Breast epithelium (tissue), 4 donors: Measurements from ENCODE around the gene CLIP4. TPM values are rescaled to one million over a fixed set of nuclear protein-coding genes. Genes with fewer than 3 reads are reported as not detected.

Source experiments
- DNase-seq, 2 donors: peaks; one replicate each; pipeline ENCODE4 v3.0.0-alpha.2; 2019; ENCODE audit warnings: low spot score in 2 of 2
- H3K27ac ChIP-seq, 2 donors: fragments of 200-600 bp; sonication (generic) in 1 of 2; one replicate each; pipeline ENCODE4 v1.5.1; 2016 to 2019; ENCODE audit warnings: mild to moderate bottlenecking in 1 of 2
- H3K27me3 ChIP-seq, 2 donors: fragments of 200-600 bp; sonication (generic) in 1 of 2; one replicate each; pipeline versions ENCODE4 v1.5.1 to v1.6.0; 2017 to 2019; ENCODE audit warnings: control low read depth in 1 of 2, mild to moderate bottlenecking in 1 of 2
- H3K36me3 ChIP-seq: fragments of 200-600 bp; one replicate; pipeline ENCODE4 v1.5.1; 2019
- H3K4me1 ChIP-seq, 2 donors: fragments of 200-600 bp; sonication (generic); one replicate each; pipeline ENCODE4 v1.5.1; 2016 to 2019; ENCODE audit warnings: control low read depth in 1 of 2
- H3K4me3 ChIP-seq, 3 donors: fragments of 200-600 bp; sonication (generic); 1 replicate in 2 of 3; 2 replicates in 1 of 3; pipeline ENCODE4 v1.5.1; 2016 to 2019; ENCODE audit warnings: mild to moderate bottlenecking in 3 of 3, moderate library complexity in 2 of 3
- H3K9me3 ChIP-seq, 2 donors: fragments of 200-600 bp; sonication (generic) in 1 of 2; one replicate each; pipeline ENCODE4 v1.5.1; 2016 to 2019; ENCODE audit warnings: control low read depth in 1 of 2
- CTCF ChIP-seq, 3 donors: fragments of 450-650 bp; IDR thresholded peaks; one replicate each; pipeline ENCODE4 v1.5.1; 2016 to 2017; ENCODE audit warnings: antibody characterized with exemption in 3 of 3, mild to moderate bottlenecking in 3 of 3, moderate library complexity in 3 of 3
- POLR2A ChIP-seq: fragments of 450-650 bp; IDR thresholded peaks from one replicate; pipeline ENCODE4 v1.6.1; 2016; ENCODE audit warnings: antibody characterized with exemption, mild to moderate bottlenecking, moderate library complexity
- POLR2AphosphoS5 ChIP-seq, 3 donors: sonication (generic); formaldehyde crosslinking; IDR thresholded peaks; one replicate each; pipeline ENCODE4 v1.6.1; 2017; ENCODE audit warnings: antibody characterized with exemption in 3 of 3
- intact Hi-C: fragments of 100-400 bp; cut with DNase I; formaldehyde crosslinking; loops from one replicate; pipeline ENCODE4 v1.15.1; 2023; ENCODE audit warnings: low total_unique reads
- total RNA-seq, 3 donors: library from RNA; depleted of rRNA; stranded (reverse); fragments of >200 nt; gene quantifications; one replicate each; pipeline ENCODE4 v1.1.0, GENCODE V29; 2016

The CLIP4 gene
- total RNA-seq, 3 donors from 2014 or later, result 67.2 to 146 (median 76.8) TPM

- Histone ChIP-seq H3K9me3 (no peaks in the 10 kb centered on the region), H3K27me3 (no peaks in the 10 kb centered on the region), H3K4me1 (no peaks in the 10 kb centered on the region), H3K27ac (no peak overlapping the region), H3K36me3 (no peaks in the 10 kb centered on the region), H3K4me3 (no peak overlapping the region)
- TF ChIP-seq CTCF (IDR thresholded peaks at IDR 0.05) (no peak), POLR2AphosphoS5 (IDR thresholded peaks at IDR 0.05) (no peak), POLR2A (no peak)
- no peak for DNase-seq
- intact Hi-C loops, result no loop called here
These were observed 98.7 kb downstream of the CLIP4 start for GRCh38 chr2:29213888-29214291.

- no peaks in the 10 kb centered on the region for H3K36me3 ChIP-seq
- no peaks in the 10 kb centered on the region for H3K4me1 ChIP-seq
- intact Hi-C loops, result loop anchor here (5.0 kb wide), 1 partner anchor 1188 kb away; no protein-coding TSS in a partner anchor
- DNase-seq, result no peak
- no peaks in the 10 kb centered on the region for H3K9me3 ChIP-seq
- TF ChIP-seq POLR2AphosphoS5 (IDR thresholded peaks at IDR 0.05) (no peak), POLR2A (no peak), CTCF (IDR thresholded peaks at IDR 0.05) (no peak)
- H3K27ac ChIP-seq, result no peak overlapping the region
- no peaks in the 10 kb centered on the region for H3K27me3 ChIP-seq
- no peak overlapping the region for H3K4me3 ChIP-seq
These were observed 99.9 kb downstream of the CLIP4 start for GRCh38 chr2:29215073-29215472.

GRCh38 chr2:29215739-29216608 lies 100.8 kb downstream of the CLIP4 start:
- intact Hi-C loops, result loop anchor here (5.0 kb wide), 1 partner anchor 1189 kb away; no protein-coding TSS in a partner anchor
- Histone ChIP-seq H3K4me1 (no peaks in the 10 kb centered on the region), H3K27me3 (no peaks in the 10 kb centered on the region), H3K4me3 (no peak overlapping the region), H3K36me3 (no peaks in the 10 kb centered on the region), H3K9me3 (no peaks in the 10 kb centered on the region), H3K27ac (no peak overlapping the region)
- no peak for TF ChIP-seq POLR2A
- TF ChIP-seq CTCF (IDR thresholded peaks at IDR 0.05), result no peak
- TF ChIP-seq POLR2AphosphoS5 (IDR thresholded peaks at IDR 0.05), result no peak
- no peak for DNase-seq

GRCh38 chr2:29216609-29216909 lies 101.3 kb downstream of the CLIP4 start:
- no peak overlapping the region for H3K27ac ChIP-seq
- H3K27me3 ChIP-seq, result no peaks in the 10 kb centered on the region
- no peaks in the 10 kb centered on the region for H3K4me1 ChIP-seq
- no peak overlapping the region for H3K4me3 ChIP-seq
- DNase-seq, result peak in 1 of 2 donors; percentile 9
- H3K36me3 ChIP-seq, result no peaks in the 10 kb centered on the region
- intact Hi-C loops, result loop anchor here (5.0 kb wide), 1 partner anchor 1189 kb away; no protein-coding TSS in a partner anchor
- no peaks in the 10 kb centered on the region for H3K9me3 ChIP-seq
- TF ChIP-seq POLR2A (no peak), POLR2AphosphoS5 (IDR thresholded peaks at IDR 0.05) (no peak), CTCF (IDR thresholded peaks at IDR 0.05) (no peak)

- no peak overlapping the region for H3K4me3 ChIP-seq
- H3K27ac ChIP-seq, result no peak overlapping the region
- peak; percentile 2 to 4 for DNase-seq
- no peaks in the 10 kb centered on the region for H3K27me3 ChIP-seq
- intact Hi-C loops, result loop anchor here (5.0 kb wide), 1 partner anchor 1191 kb away; no protein-coding TSS in a partner anchor
- H3K9me3 ChIP-seq, result no peaks in the 10 kb centered on the region
- no peaks in the 10 kb centered on the region for H3K4me1 ChIP-seq
- TF ChIP-seq CTCF (IDR thresholded peaks at IDR 0.05), result no peak
- TF ChIP-seq POLR2A, result no peak
- TF ChIP-seq POLR2AphosphoS5 (IDR thresholded peaks at IDR 0.05), result no peak
- no peaks in the 10 kb centered on the region for H3K36me3 ChIP-seq
These were observed 102.9 kb downstream of the CLIP4 start for GRCh38 chr2:29218071-29218470.
